GDM1 (cell line): ENCODE measurements around the gene TMEM151B.
"Not testable (repeated sequence)": the region's sequence is repeated elsewhere in the genome, so short reads cannot be mapped to it uniquely, and the experiment has no call there.

Experiments used
- DNase-seq: peaks from one replicate; lab custom pipeline; 2025; lab: John Stamatoyannopoulos, UW

Gene TMEM151B

DNA sequence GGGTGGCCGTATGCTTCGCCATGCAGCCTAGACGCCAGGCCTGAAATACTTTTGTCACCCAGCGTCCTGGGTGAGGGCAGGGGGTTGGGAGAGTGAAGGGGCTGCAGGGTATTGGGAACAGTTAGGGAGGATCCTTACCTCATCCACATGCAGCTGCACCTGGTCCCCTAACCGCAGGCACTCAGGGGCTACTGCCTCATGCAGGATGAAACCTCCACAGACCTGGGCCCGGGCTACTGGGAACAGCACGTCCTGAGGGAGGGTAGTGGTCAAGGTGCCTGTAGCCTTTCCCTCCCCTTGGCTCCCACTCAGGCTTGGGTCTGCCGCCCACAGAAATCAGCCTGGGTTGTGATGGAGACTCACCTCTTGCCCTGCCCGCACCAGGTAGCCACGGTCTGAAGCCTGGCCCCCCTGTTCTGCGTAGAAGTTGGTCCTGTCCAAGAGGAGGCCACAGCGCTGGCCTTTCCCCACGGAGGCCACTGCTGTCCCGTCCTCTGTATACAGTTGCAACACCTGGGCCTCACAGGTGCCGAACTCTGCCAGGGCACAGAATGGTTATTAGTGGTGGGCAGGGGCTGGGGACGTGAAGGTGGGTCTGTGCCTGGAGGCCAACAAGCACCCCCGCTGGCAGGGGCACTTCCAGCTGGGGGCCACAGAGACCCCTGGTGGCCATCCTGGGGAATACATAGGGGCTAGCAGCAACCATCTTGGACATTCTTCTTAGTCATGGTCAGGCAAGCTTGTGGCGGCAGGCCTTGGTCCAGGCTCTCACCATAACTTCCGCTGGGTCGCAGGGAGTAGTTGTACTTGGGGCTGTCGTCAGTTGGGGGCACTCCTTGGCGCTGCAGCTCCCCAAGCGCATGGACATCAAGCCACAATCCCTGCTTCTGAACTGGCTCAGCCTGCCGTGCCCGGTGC lies 34.3 kb downstream of the TMEM151B start:
- DNase-seq = no peak

DNA sequence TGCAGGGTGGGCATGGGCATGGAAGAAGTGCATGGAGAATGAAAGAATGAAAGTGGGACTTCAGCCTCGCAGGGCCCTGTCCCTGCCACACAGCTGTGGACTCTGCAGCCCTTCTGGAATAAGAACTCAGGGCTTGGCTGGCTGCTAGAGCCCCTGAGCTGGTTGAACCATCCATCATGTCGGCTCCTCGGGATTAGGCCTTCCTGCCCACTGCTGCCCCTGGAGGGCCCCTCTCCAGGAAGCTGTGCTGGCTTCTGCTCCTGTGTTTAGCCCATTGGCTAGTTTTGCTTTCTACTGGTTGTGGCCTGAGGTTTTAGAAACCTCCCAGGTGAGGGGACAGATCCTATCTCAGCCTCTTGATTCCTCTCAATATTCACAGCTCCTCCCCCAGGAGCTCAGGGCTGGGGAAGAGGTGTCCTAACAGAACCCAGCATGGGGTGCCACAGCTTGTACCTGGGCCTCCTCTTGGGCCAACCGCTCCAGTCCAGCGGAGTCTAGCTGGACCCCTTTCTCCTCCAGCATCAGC lies 35.0 kb downstream of the TMEM151B start:
- DNase-seq = no peak

DNA sequence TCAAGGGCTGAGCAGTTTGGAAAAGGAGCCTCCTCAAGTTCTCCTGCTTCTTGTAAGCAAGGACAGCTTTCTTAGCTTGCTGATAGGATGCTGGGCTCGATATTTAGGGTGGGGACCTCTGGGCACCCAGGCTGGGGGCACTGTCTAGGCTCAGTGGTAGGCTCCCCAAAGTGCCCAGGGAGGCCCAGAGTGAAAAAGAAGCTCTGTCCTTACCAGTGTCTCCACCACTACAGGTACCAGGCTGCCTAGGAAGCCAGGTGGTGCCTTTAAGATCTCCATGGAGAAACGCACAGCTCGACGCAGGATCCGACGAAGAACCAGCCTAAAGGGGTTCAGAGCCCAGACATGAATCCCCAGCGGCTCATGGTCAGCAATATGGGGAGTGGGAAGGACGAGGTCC lies 36.5 kb downstream of the TMEM151B start:
- no peak for DNase-seq

DNA sequence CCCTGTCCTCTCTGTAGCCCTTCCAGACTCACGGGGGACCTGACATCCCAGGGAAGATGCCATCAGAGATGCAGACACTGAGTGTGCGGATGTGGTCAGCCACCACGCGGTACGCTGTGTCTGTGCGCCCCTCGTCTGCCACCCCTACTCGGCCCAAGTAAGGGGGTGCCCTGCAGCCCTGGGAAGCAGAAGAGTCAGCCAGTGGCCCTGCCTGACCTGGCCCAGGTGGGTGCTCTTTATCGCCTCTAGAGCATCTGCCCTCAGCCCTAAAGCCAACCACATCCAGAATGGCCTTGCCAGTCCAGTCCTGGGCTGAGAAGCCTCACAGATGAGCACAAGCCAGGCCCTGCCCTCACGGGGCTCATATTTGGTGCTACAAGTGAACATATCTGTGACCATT lies 37.0 kb downstream of the TMEM151B start:
- no peak for DNase-seq

DNA sequence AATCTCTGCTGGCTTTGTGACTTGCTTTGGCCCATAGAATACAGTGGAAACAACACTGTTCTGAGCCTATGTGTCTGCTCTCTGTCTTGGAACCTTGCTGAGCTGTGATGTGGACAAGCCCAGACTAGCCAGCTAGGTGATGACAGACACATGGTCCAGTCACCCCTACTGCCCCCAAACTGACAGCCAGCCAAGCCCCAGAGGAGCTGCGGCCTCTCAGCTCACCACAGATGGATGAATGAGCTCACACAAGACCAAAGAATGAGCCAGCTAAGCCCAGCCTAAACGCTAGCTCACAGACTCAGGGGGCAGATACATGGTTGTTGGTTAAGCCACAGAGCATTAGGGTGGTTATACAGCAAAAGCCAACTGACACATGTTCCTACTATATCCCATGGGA lies 38.8 kb downstream of the TMEM151B start:
- DNase-seq = no peak

DNA sequence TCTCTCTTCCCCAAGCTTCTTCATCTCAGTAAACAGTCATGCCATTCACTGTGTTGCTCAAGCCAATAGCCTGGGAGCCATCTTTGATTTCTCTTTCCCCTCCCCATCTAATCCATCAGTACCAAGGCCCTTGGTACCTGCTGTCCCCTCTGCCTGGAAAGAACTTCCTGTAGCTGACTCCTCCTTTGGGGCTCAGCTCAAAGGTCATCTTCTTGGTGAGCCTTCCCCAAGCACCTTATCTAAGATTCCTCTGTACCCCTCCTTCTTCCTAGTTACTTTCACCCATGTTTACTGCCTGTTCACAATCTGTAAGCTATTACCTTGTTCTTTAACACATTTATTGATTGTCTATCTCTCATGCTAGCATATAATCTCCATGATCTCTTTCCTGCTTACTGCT lies 39.4 kb downstream of the TMEM151B start:
- no peak for DNase-seq

DNA sequence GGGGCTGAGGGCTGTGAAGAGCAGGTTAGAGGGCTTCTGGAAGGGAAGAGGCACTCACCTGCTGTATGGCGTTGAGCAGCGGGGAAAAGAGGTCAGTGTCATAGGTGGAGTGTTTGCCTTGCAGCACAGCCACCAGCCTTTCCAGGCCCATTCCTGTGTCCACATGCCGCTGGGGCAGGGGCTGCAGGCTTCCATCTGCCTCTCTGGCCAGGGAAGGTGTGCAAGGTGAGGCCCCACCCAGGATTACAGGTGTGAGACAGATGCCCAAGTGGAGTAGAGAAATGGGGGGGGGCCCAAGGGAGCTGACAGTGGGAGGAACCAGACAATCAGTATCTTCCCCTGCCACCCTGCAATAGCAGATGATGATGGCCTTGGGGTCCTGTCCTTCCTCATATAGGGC lies 40.0 kb downstream of the TMEM151B start:
- DNase-seq = no peak

DNA sequence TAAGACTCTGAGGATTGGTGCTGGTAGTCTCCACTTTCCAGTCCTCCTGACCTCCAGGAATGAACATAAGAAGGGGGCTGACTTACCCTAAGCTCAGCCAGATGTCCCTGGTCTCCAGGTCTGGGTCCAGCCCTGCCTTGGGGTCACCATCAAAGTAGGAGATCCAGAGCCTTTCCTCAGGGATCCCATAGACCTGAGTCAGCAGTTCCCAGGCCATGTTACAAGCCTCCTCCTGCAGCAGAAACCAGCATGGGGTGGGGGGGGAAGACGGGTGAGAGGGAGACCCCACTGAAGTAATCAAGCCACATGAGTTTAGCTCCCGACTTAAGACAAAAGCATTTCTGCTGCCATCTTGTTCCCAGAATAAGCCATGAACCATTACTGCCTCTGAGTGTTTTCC lies 41.1 kb downstream of the TMEM151B start:
- DNase-seq = no peak

DNA sequence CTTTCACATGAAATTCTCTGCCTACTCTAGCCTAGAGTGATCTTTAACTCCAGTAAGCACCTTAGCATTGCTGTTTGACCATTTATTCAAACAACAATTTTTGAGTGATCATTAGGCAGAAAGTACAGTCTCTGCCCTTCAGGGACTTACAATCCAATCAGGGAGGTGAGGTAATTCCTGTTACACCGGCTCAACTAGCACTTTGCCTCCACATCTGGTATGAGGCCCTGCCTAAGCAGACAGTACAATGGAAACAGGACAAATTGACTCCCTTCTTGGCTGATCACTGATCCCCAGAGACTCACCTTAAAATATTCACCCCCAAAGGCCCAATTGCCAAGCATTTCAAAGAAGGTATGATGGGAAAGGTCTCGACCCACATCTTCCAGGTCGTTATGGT lies 41.5 kb downstream of the TMEM151B start:
- DNase-seq = no peak

DNA sequence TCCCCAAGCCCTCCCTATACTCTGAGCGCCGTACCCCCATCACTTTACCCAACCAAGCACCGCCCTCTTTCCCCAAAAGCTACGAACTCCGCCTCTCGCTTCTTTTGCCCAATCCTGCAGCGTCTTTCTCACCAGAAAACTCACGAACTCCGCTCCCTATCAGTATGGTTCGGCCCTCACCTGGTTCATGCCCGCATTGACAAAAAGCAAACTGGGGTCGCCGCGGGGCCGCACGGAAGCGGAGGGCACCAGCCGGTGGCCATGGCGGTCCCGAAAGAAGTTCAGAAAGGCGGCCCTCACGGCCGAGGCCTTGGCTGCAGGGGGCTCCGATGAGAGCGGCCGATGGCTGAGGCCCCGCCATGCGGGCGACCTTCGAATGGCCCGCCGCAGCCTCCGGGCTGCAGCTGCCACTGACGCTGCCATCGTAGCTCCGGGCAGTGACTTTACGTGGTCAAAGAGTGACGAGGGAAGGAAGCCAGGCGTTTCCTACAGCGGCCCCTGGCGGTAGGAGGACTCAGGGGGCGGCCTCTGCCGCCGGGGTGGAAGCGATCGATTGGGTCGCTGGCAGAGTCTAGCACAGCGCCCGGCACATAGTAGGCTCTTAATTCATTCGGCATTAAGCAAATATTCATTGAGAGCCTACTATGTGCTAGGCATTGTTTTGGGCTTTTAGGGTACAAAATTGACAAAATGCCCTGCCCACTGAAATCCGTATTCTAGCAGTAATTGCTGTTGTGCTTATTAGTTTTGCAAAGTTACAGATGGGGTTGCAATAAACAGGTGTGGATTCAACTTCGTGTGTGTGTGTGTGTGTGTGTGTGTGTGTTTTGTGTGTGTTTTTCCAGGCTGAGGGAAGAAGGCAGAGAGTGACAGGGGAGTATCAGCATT lies 42.9 kb downstream of the TMEM151B start, which contains the start of gene AARS2:
AARS2 (minus strand) TSS at position 447 of the 888 bp plus-strand sequence; CDS start at position 423, 24 bp downstream.
- peak; percentile 83 for DNase-seq

DNA sequence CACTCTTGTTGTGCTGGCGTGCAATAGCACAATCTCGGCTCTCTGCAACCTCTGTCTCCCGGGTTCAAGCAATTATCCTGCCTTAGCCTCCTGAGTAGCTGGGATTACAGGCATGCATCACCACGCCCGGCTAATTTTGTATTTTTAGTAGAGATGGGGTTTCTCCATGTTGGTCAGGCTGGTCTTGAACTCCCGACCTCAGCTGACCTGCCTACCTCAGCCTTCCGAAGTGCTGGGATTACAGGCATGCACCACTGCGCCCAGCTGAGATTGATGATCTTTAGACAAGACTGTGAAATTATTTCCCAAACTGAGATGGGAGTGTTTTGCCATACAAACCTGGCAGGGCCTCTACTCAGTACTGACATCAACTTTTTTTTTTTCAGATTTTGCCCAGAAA lies 44.4 kb downstream of the TMEM151B start:
- not testable (repeated sequence) for DNase-seq

DNA sequence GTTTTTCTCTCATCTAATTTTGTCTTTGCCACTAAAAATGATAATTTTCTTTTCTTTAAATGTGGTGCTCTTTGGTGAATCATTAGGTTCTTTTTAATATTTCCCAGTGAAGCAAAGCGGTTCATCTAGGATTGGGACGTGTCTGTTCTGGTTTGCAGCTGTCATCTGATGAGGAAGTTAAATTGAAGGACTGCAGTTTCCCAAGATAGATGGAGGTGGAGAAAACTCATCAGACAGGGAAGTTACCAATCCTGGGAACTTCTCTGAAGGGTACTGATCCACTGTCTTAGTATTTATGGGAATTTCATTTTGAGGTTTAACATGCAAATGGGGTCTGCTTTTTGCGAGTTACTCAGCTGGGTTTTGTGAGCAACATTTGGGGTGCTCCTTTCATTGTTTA lies 45.3 kb downstream of the TMEM151B start:
- no peak for DNase-seq

DNA sequence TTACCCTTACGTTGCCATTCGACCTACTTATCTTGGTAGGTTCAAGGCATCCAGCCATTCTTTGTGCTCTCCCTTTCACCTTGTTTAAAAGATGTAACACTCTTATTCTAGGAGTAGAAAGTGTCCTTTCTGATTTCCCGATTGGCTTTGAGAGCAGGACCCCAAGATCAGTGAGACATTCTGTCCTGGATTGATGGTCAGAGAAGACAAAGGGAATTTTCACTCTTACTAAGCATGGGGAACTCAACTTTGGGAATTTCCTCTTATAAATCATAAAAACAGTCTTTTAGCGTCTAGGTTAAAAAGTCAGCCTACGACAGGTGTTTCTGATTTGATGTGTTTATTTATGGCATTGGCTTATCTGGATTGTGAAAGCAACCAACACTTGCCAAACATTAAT lies 45.7 kb downstream of the TMEM151B start:
- DNase-seq = no peak

DNA sequence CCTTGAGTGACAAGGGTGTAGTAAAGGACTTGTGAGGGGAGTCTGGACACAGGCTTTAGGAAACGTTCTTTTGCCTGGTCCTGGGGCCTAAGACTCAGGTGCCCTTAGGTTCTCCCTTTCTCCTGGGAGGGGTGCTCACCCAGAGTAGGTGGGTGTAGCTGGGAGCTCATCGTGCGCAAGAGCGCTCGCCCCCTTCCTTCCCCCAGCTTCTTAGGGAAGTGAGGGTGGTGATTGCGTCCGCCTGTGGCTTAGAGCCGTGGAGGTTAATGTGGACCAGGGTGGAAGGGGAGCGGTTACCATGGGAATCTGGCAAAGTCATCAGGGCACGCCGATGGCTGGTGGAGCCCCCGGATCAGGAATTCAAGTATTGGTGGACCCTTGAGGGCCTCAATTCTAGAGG lies 46.2 kb downstream of the TMEM151B start:
- DNase-seq = no peak

DNA sequence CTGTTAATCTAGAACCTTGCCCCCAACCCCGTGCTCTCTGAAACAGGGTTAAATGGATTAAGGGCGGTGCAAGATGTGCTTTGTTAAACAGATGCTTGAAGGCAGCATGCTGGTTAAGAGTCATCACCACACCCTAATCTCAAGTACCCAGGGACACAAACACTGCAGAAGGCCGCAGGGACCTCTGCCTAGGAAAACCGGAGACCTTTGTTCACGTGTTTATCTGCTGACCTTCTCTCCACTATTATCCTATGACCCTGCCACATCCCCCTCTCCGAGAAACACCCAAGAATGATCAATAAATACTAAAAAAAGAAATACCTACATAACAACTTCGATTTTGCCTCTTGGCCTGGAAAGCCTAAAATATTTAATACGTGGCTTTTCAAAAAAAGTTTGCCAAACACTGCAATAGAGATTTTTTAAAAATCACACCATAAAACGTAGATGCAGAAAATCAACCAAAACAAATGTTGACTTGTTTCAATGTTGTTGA lies 46.9 kb downstream of the TMEM151B start:
- not testable (repeated sequence) for DNase-seq

DNA sequence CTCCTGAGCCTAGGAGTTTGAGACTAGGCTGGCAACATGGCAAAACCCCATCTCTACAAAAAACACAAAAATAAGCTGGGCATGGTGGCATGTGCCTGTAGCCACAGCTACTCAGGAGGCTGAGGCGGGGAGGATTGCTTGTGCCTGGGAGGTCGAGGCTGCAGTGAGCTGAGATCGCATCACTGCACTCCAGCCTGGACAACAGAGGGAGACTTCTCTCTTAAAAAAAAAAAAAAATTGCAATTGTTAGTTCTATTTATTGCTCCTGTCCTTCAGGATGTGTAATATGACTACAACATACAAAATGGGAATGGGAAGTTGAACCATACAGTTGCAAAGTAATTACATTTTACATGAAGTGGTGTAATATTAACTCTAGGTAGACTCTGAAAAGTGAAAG lies 51.0 kb downstream of the TMEM151B start:
- no peak for DNase-seq

DNA sequence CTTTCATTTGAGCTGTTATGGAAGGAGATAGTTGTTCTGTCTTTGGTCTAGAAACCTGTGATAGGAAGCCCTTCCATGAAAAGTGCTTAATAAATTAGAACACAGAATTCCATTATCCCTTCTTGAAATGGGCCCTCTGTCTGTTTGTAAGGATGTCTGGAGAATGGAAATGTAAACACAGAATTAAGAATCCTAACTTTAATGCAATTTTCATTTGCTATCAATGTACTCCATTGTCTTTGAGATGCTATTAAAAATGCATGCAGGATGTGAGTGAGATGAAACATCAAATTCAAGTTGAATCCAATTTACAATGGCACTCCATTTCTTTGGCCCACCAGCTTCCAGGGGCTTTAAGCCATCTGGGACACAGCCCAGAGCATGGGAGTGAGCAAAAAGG lies 56.8 kb downstream of the TMEM151B start:
- DNase-seq = no peak

DNA sequence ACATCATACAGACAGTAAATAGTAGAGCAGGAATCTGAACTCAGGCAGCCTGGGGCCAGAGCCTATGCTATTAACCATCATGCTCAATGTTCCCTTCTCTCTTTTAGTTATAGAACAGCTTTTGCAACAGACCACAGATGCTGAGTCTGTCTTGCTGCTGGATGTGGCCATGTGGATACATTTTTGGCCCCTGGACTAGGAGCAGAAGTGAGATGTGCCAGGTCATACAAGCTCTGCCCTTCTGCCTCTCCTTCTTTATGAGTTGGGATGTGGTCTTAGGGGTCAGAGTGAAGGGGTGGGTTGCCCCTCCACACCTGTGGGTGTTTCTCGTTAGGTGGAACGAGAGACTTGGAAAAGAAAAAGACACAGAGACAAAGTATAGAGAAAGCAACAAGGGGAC lies 57.5 kb downstream of the TMEM151B start:
- DNase-seq = no peak

DNA sequence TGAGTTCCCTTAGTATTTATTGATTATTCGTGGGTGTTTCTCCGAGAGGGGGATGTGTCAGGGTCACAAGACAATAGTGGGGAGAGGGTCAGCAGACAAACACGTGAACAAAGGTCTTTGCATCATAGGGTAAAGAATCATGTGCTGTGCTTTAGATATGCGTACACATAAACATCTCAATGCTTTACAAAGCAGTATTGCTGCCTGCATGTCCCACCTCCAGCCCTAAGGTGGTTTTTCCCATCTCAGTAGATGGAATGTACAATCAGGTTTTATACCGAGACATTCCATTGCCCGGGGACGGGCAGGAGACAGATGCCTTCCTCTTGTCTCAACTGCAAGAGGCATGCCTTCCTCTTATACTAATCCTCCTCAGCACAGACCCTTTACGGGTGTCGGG lies 58.0 kb downstream of the TMEM151B start:
- DNase-seq = not testable (repeated sequence)

DNA sequence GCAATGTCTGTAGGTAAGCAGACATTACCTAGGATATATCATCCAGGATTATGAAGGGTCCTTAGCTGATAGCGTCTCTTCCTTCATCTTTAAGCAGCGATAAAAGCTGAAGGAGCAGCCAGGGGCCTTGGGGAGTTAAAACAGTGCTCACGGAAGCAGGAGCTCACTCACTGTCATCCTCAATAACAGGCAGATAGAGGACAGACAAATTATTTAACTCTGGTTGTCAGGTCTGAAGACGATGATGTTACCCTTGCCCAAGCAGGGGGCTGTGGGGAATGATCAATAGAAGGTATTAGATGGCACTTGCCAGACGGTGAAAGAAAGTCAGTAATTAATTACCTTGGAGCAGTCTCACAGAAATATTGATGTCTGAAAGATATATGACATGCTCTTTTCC lies 59.6 kb downstream of the TMEM151B start:
- DNase-seq = no peak

DNA sequence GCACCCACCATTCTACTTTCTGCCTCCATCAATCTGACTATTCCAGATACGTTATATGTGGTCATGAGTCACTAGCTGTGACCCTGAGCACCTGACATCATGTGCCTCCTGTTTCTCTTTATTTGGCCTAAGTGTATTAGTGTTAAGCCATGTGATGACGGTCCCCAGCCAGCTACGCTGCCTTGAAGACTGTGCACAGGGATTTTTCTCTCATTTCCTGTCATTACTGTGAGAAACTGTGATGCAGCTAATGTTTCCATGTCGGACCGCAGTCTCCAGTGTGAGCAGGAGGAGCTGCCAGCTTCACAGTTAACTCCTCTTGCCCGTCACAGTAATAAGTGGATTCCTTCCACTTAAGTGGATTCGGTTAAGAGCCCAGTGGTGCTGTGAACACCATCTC lies 62.3 kb downstream of the TMEM151B start:
- DNase-seq = no peak

DNA sequence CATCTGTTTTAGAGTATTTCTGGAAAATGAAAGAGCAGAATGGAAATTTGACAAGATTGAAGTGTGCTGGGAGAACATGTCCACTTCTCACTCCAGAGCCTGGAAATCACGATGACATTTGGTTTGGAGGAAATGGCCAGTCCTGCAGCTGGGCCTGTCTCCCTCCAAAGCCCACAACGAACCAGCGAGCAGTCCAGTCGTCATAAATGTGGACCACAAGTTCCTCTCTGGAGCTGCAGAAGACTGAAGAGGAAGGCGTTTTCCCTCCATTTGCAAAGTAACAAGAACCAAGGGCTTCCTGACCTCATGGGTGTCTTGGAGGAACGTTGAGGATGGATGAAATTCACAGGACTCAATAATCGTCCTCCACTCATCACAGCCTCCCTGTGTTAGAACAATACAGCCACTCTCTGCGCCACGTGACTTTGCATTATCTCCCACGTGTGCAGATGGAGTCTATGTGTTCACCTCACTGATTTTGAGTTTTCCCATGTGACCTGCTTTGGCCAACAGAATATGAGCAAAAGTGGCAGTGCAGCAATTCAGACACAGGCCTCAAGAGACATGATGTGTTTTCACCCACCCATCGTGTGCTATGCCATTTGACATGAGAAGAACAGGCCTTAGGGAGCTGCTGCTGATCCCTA lies 63.1 kb downstream of the TMEM151B start:
- no peak for DNase-seq
